ENCODE measurements around the gene METTL26. TPM values are rescaled to one million over a fixed set of nuclear protein-coding genes. Genes with fewer than 3 reads are reported as not detected.
A peak's percentile ranks its signal among the peaks of the same experiment; 100 is the strongest.

METTL26 gene
- 48.7 and 49.9 TPM in 2 replicates for total RNA-seq

GRCh38 chr16:636206-637080, at the start of gene METTL26:
Gene METTL26 (minus strand): TSS chr16:636305. CDS start chr16:636290, 15 bp downstream.
- peak; percentile 91 for DNase-seq
- Mint-ChIP-seq H3K27me3 (no peaks in the 10 kb centered on the region), H3K27ac (peak within 1 kb of the TSS; percentile 97), H3K36me3 (ENCODE audit: low read depth) (peaks cover 6% of the 10 kb centered on the region), H3K4me3 (peak within 1 kb of the TSS; percentile 95), H3K4me1 (peaks cover 30% of the 10 kb centered on the region), H3K9me3 (no peaks in the 10 kb centered on the region)
- ATAC-seq (ENCODE audit: low read depth), result peak; percentile 82
- no peak for TF ChIP-seq CTCF (IDR thresholded peaks at IDR 0.05)
- intact Hi-C loops (cut with micrococcal nuclease), result loop anchor here (1.0 to 2.0 kb wide), 9 partner anchors 13 to 235 kb away; partner anchors contain the start of genes CAPN15, DECR2, JMJD8 and PIGQ
- ChIA-PET CTCF (interaction anchor here (1.2 kb wide), 1 partner anchor 57 kb away, joined by 3 read pairs; no protein-coding TSS in a partner anchor), POLR2A (interaction anchor here (0.5 to 2.0 kb wide), 17 partner anchors 12 to 1519 kb away, joined by 3 to 14 read pairs (median 4); partner anchors contain the start of genes CAPN15, NHLRC4, PGAP6 and PIGQ)

GRCh38 chr16:684961-685696, 49.0 kb upstream of the METTL26 start:
- no peak for ATAC-seq (ENCODE audit: low read depth)
- Mint-ChIP-seq H3K27me3 (no peaks in the 10 kb centered on the region), H3K4me3 (no peak overlapping the region), H3K36me3 (ENCODE audit: low read depth) (peaks cover 38% of the 10 kb centered on the region), H3K4me1 (peaks cover 45% of the 10 kb centered on the region), H3K9me3 (no peaks in the 10 kb centered on the region), H3K27ac (no peak overlapping the region)
- intact Hi-C loops (cut with micrococcal nuclease), result loop anchor here (1.0 to 2.0 kb wide), 4 partner anchors 36 to 158 kb away; partner anchors contain the start of genes ANTKMT, CAPN15, METTL26 and WDR90
- CTCF ChIA-PET, result no interaction called here
- DNase-seq, result no peak
- TF ChIP-seq CTCF (IDR thresholded peaks at IDR 0.05), result no peak
- POLR2A ChIA-PET, result interaction anchor here (1.2 kb wide), 1 partner anchor 10 kb away, joined by 3 read pairs; no protein-coding TSS in a partner anchor

GRCh38 chr16:684071-684794, 48.1 kb upstream of the METTL26 start, which contains the start of gene JMJD8:
Gene JMJD8 (minus strand): TSS chr16:684334. CDS start chr16:684319, 15 bp downstream.
- Mint-ChIP-seq H3K27ac (peak within 1 kb of the TSS; percentile 70), H3K36me3 (ENCODE audit: low read depth) (peaks cover 36% of the 10 kb centered on the region), H3K4me3 (peak within 1 kb of the TSS; percentile 87), H3K4me1 (peaks cover 38% of the 10 kb centered on the region), H3K27me3 (no peaks in the 10 kb centered on the region), H3K9me3 (no peaks in the 10 kb centered on the region)
- ATAC-seq (ENCODE audit: low read depth), result peak; percentile 49
- ChIA-PET CTCF (no interaction called here), POLR2A (interaction anchor here (0.7 to 1.2 kb wide), 5 partner anchors 9 to 40 kb away, joined by 3 to 5 read pairs (median 3); partner anchors contain the start of gene RHOT2)
- intact Hi-C loops (cut with micrococcal nuclease), result loop anchor here (1.0 to 2.0 kb wide), 4 partner anchors 35 to 157 kb away; partner anchors contain the start of genes ANTKMT, CAPN15, METTL26 and WDR90
- TF ChIP-seq CTCF (IDR thresholded peaks at IDR 0.05), result no peak
- DNase-seq, result peak; percentile 98

GRCh38 chr16:683396-684070, 47.4 kb upstream of the METTL26 start:
- Mint-ChIP-seq H3K36me3 (ENCODE audit: low read depth) (peaks cover 36% of the 10 kb centered on the region), H3K4me1 (peaks cover 36% of the 10 kb centered on the region), H3K9me3 (no peaks in the 10 kb centered on the region), H3K27ac (peak overlapping the region; percentile 61), H3K27me3 (no peaks in the 10 kb centered on the region), H3K4me3 (peak overlapping the region; percentile 87)
- CTCF ChIA-PET, result no interaction called here
- DNase-seq, result no peak
- ATAC-seq (ENCODE audit: low read depth), result no peak
- TF ChIP-seq CTCF (IDR thresholded peaks at IDR 0.05), result no peak
- intact Hi-C loops (cut with micrococcal nuclease), result loop anchor here (1.0 to 2.0 kb wide), 4 partner anchors 34 to 156 kb away; partner anchors contain the start of genes ANTKMT, CAPN15, METTL26 and WDR90
- POLR2A ChIA-PET, result interaction anchor here (1.0 to 1.2 kb wide), 4 partner anchors 10 to 39 kb away, joined by 3 to 5 read pairs (median 4); partner anchors contain the start of gene RHOT2
